ENCODE results near the gene RPS21. TPM values are rescaled to one million over a fixed set of nuclear protein-coding genes. Genes with fewer than 3 reads are reported as not detected.

Gene RPS21
- total RNA-seq, 6 donors from 2014 or later, result 94.6 to 1,381 (median 998) TPM

DNA sequence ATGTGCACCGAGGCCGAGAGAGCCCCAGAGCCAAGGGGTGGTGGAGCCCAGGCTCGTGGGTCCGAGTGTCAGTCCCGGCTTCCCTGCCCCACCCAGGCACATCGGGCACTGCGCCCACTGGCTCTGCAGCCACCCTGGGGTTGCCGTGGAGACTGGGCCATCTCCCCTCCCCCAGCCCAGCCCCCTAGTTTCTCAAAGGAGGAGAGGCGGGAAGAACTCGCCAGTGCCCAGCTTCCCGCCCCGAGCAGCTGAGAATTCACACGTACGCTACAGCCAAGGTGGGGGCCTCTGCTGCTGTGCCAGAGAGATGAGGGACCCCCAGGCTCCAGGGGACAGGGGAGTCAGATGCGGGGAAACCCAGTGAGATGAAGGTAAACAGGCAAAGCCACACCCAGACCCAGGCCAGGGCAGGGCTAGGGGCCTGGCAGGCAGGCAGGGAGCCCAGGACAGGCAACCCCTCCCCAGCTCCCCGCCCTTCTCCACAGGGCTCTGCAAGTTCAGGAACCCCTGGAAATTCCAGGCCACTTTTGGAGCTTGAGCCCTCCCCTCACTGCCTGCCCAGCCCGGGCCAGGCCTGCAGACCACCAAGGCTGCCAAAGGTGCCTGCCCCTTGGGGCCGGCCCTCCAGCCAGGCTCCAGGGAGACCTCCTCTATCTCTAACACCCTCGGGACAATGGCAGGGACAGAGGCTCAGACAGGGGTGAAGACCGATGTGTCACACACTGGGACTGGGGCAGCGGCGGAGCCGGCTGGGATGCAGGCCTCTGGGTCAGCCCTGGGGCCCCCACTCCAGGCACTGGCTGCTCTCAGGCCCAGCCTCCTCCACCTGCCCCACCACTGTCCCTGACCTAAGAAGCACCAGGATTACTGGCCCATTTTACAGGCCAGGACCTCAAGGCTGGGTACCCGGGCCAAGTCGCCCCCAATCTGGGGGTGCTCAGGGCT lies 25.8 kb upstream of the RPS21 start:
- Histone ChIP-seq H3K4me3 (peak overlapping the region in 1 of 4 donors; percentile 18), H3K4me1 (peaks cover 86 to 96% (median 92%) of the 10 kb centered on the region in 4 donors), H3K36me3 (peaks cover 0 to 12% (median 0%) of the 10 kb centered on the region in 4 donors), H3K9me3 (no peaks in the 10 kb centered on the region), H3K27me3 (peaks cover 0 to 1% (median 0%) of the 10 kb centered on the region in 4 donors), H3K27ac (peak overlapping the region; percentile 92 to 98 (median 95))
- ATAC-seq (ENCODE audit: low FRiP score in 2 of 2) (peak in 1 of 2 donors; percentile 13), DNase-seq (peak; percentile 85 to 90)
- WGBS, 2 donors, result 34 to 53% methylated on average over 3 to 18 of the region's 25 CpGs
- TF ChIP-seq POLR2A (IDR thresholded peaks at IDR 0.05) (peak in 1 of 4 donors; percentile 51), CTCF (IDR thresholded peaks at IDR 0.05) (no peak), EP300 (IDR thresholded peaks at IDR 0.05) (peak in 1 of 4 donors; percentile 32), POLR2AphosphoS5 (IDR thresholded peaks at IDR 0.05) (peak in 1 of 2 donors; percentile 56)

GRCh38 chr20:62361799-62362589 lies 24.9 kb upstream of the RPS21 start:
- TF ChIP-seq POLR2A (IDR thresholded peaks at IDR 0.05), result peak in 1 of 4 donors; percentile 18
- TF ChIP-seq EP300 (IDR thresholded peaks at IDR 0.05), result peak in 3 of 4 donors; percentile 69 to 82 (median 78)
- TF ChIP-seq CTCF (IDR thresholded peaks at IDR 0.05), result no peak
- TF ChIP-seq POLR2AphosphoS5 (IDR thresholded peaks at IDR 0.05), result peak; percentile 21 to 40
- Histone ChIP-seq H3K27me3 (peaks cover 0 to 10% (median 2%) of the 10 kb centered on the region in 4 donors), H3K27ac (peak overlapping the region; percentile 92 to 98 (median 95)), H3K9me3 (no peaks in the 10 kb centered on the region), H3K36me3 (peaks cover 0 to 10% (median 0%) of the 10 kb centered on the region in 4 donors), H3K4me1 (peaks cover 78 to 94% (median 90%) of the 10 kb centered on the region in 4 donors), H3K4me3 (no peak overlapping the region)
- DNase-seq (peak; percentile 74 to 90), ATAC-seq (ENCODE audit: low FRiP score in 2 of 2) (peak; percentile 12 to 80)
- whole genome bisulfite sequencing, 2 donors, result 68 to 93% methylated on average over 10 to 34 of the region's 34 CpGs

GRCh38 chr20:62362590-62362940 lies 24.3 kb upstream of the RPS21 start:
- H3K36me3 ChIP-seq, result peaks cover 0 to 10% (median 0%) of the 10 kb centered on the region in 4 donors
- no peak for ATAC-seq (ENCODE audit: low FRiP score in 2 of 2)
- WGBS, 2 donors, result 74 to 75% methylated on average over 10 to 13 of the region's 13 CpGs
- TF ChIP-seq EP300 (IDR thresholded peaks at IDR 0.05) (no peak), POLR2AphosphoS5 (IDR thresholded peaks at IDR 0.05) (no peak), CTCF (IDR thresholded peaks at IDR 0.05) (no peak), POLR2A (IDR thresholded peaks at IDR 0.05) (no peak)
- H3K9me3 ChIP-seq, result no peaks in the 10 kb centered on the region
- H3K4me1 ChIP-seq, result peaks cover 75 to 94% (median 88%) of the 10 kb centered on the region in 4 donors
- peak overlapping the region; percentile 92 to 98 (median 95) for H3K27ac ChIP-seq
- DNase-seq, result no peak
- H3K27me3 ChIP-seq, result peaks cover 0 to 16% (median 2%) of the 10 kb centered on the region in 4 donors
- H3K4me3 ChIP-seq, result peak overlapping the region in 1 of 4 donors; percentile 3

GRCh38 chr20:62362991-62363919 lies 23.6 kb upstream of the RPS21 start:
- Histone ChIP-seq H3K4me1 (peaks cover 75 to 94% (median 88%) of the 10 kb centered on the region in 4 donors), H3K4me3 (peak overlapping the region in 1 of 4 donors; percentile 61), H3K27ac (peak overlapping the region; percentile 92 to 98 (median 95)), H3K27me3 (peaks cover 0 to 20% (median 2%) of the 10 kb centered on the region in 4 donors), H3K36me3 (peaks cover 0 to 10% (median 0%) of the 10 kb centered on the region in 4 donors), H3K9me3 (no peaks in the 10 kb centered on the region)
- DNase-seq (peak; percentile 27 to 68), ATAC-seq (ENCODE audit: low FRiP score in 2 of 2) (no peak)
- 67 to 74% methylated on average over 9 to 17 of the region's 20 CpGs for WGBS, 2 donors
- TF ChIP-seq POLR2AphosphoS5 (IDR thresholded peaks at IDR 0.05) (no peak), POLR2A (IDR thresholded peaks at IDR 0.05) (no peak), CTCF (IDR thresholded peaks at IDR 0.05) (peak in 1 of 6 experiments; percentile 5)
